HEK293 (cell line): ENCODE measurements around the gene ARSD.
"Not testable (repeated sequence)": the region's sequence is repeated elsewhere in the genome, so short reads cannot be mapped to it uniquely, and the experiment has no call there.

Experiments
- CTCF ChIA-PET: fragments of 350-600 bp; formaldehyde crosslinking; extraction: SDS; loops from one replicate; lab custom pipeline; 2021; ENCODE audit warnings: antibody characterized with exemption; lab: Yijun Ruan, JAX
- POLR2A ChIA-PET: fragments of 300-600 bp; formaldehyde crosslinking; extraction: SDS; loops from one replicate; lab custom pipeline; 2020; ENCODE audit warnings: antibody characterized with exemption, inconsistent platforms; lab: Yijun Ruan, JAX
- H3K27ac ChIP-seq: fragments of 200-500 bp; sonication (Bioruptor generic); 2 replicates; pipeline ENCODE4 v1.5.1; 2014; ENCODE audit warnings: low read depth, low read length, control low read depth, inconsistent platforms; ENCODE audit errors: extremely low read depth
- H3K36me3 ChIP-seq, 2 experiments: fragments of 200-500 bp in 1 of 2; sonication (Bioruptor generic) in 1 of 2; 1 replicate in 1 of 2; 2 replicates in 1 of 2; pipeline ENCODE4 v1.5.1; 2014 to 2017; ENCODE audit warnings: inconsistent platforms in 2 of 2, low read length in 2 of 2; ENCODE audit not compliant: control insufficient read depth in 2 of 2, insufficient read depth in 1 of 2
- H3K4me1 ChIP-seq: fragments of 200-500 bp; sonication (Bioruptor generic); 2 replicates; pipeline ENCODE4 v1.5.1; 2014; ENCODE audit warnings: mild to moderate bottlenecking, low read length, inconsistent platforms; ENCODE audit not compliant: control insufficient read depth, insufficient read depth
- H3K4me3 ChIP-seq: 2 replicates; pipeline ENCODE4 v1.5.1; 2011; ENCODE audit warnings: low read depth, mild to moderate bottlenecking, control low read depth, low read length, moderate library complexity
- H3K9me3 ChIP-seq: fragments of 200-500 bp; sonication (Bioruptor generic); 2 replicates; pipeline ENCODE4 v1.5.1; 2014; ENCODE audit warnings: low read depth, low read length, inconsistent platforms; ENCODE audit not compliant: control insufficient read depth, insufficient read depth
- EGR2 ChIP-seq: fragments of 450-650 bp; formaldehyde crosslinking; IDR thresholded peaks from 2 replicates; pipeline ENCODE4 v1.5.1; 2016; ENCODE audit warnings: low read depth, missing biosample characterization, missing genetic modification characterization
- FEZF1 ChIP-seq: fragments of 450-650 bp; formaldehyde crosslinking; IDR thresholded peaks from 2 replicates; pipeline ENCODE4 v1.5.1; 2016; ENCODE audit warnings: missing biosample characterization, missing genetic modification characterization
- GLIS1 ChIP-seq: fragments of 450-650 bp; formaldehyde crosslinking; IDR thresholded peaks from 2 replicates; pipeline ENCODE4 v1.5.1; 2016; ENCODE audit warnings: missing biosample characterization, missing genetic modification characterization
- HOXC10 ChIP-seq: sonication (generic); formaldehyde crosslinking; IDR thresholded peaks from 2 replicates; pipeline ENCODE4 v1.8.1; 2023; ENCODE audit warnings: mild to moderate bottlenecking, missing genetic modification reagents
- HOXD13 ChIP-seq: sonication (generic); formaldehyde crosslinking; IDR thresholded peaks from 2 replicates; pipeline ENCODE4 v1.8.0; 2022; ENCODE audit warnings: missing genetic modification reagents, borderline replicate concordance
- OSR2 ChIP-seq: fragments of 450-650 bp; formaldehyde crosslinking; IDR thresholded peaks from 2 replicates; pipeline ENCODE4 v1.5.1; 2016; ENCODE audit warnings: missing biosample characterization, missing genetic modification characterization
- PRDM1 ChIP-seq: fragments of 450-650 bp; formaldehyde crosslinking; IDR thresholded peaks from 2 replicates; pipeline ENCODE4; 2016; ENCODE audit warnings: missing biosample characterization, missing genetic modification characterization
- SALL2 ChIP-seq: fragments of 450-650 bp; formaldehyde crosslinking; IDR thresholded peaks from 2 replicates; pipeline ENCODE4 v1.5.0; 2017; ENCODE audit warnings: missing biosample characterization, mild to moderate bottlenecking, missing genetic modification characterization, borderline replicate concordance
- SP2 ChIP-seq: fragments of 450-650 bp; formaldehyde crosslinking; IDR thresholded peaks from 2 replicates; pipeline ENCODE4 v1.5.1; 2016; ENCODE audit warnings: missing biosample characterization, missing genetic modification characterization
- TCF7L2 ChIP-seq: IDR thresholded peaks from 2 replicates; pipeline ENCODE4 v1.6.1; 2011; ENCODE audit warnings: low read depth, mild to moderate bottlenecking, inconsistent platforms, low read length, moderate library complexity, borderline replicate concordance
- TRIM28 ChIP-seq: IDR thresholded peaks from 2 replicates; pipeline ENCODE4 v1.6.1; 2011; ENCODE audit warnings: low read length, control low read depth, borderline replicate concordance
- ZBTB1 ChIP-seq: fragments of 450-650 bp; formaldehyde crosslinking; IDR thresholded peaks from 2 replicates; pipeline ENCODE4 v1.5.1; 2016; ENCODE audit warnings: missing biosample characterization, missing genetic modification characterization
- ZBTB10 ChIP-seq: fragments of 450-650 bp; formaldehyde crosslinking; IDR thresholded peaks from 2 replicates; pipeline ENCODE4 v1.5.1; 2016; ENCODE audit warnings: missing biosample characterization, missing genetic modification characterization
- ZBTB17 ChIP-seq: fragments of 450-650 bp; formaldehyde crosslinking; IDR thresholded peaks from 2 replicates; pipeline ENCODE4 v1.5.1; 2016; ENCODE audit warnings: missing biosample characterization, missing genetic modification characterization
- ZNF184 ChIP-seq: fragments of 450-650 bp; IDR thresholded peaks from 2 replicates; pipeline ENCODE4 v1.5.1; 2018; ENCODE audit warnings: missing biosample characterization, mild to moderate bottlenecking, missing genetic modification characterization
- ZNF37A ChIP-seq: fragments of 450-650 bp; IDR thresholded peaks from 2 replicates; pipeline ENCODE4 v1.5.1; 2018; ENCODE audit warnings: missing biosample characterization, missing genetic modification characterization
- ZNF423 ChIP-seq: fragments of 450-650 bp; formaldehyde crosslinking; IDR thresholded peaks from 2 replicates; pipeline ENCODE4 v1.5.1; 2016; ENCODE audit warnings: missing biosample characterization, missing genetic modification characterization
- ZNF510 ChIP-seq: fragments of 450-650 bp; formaldehyde crosslinking; IDR thresholded peaks from 2 replicates; pipeline ENCODE4 v1.5.1; 2018; ENCODE audit warnings: mild to moderate bottlenecking, missing genetic modification characterization, missing biosample characterization; ENCODE audit not compliant: insufficient replicate concordance
- ZNF529 ChIP-seq: fragments of 450-650 bp; formaldehyde crosslinking; IDR thresholded peaks from 2 replicates; pipeline ENCODE4 v1.5.1; 2017; ENCODE audit warnings: missing genetic modification characterization, missing biosample characterization; ENCODE audit not compliant: insufficient replicate concordance
- ZNF626 ChIP-seq: fragments of 450-650 bp; sonication (Bioruptor Pico); formaldehyde crosslinking; IDR thresholded peaks from 2 replicates; pipeline ENCODE4 v1.5.1; 2018; ENCODE audit warnings: missing biosample characterization, missing genetic modification characterization, inconsistent platforms
- ZNF707 ChIP-seq: fragments of 450-650 bp; formaldehyde crosslinking; IDR thresholded peaks from 2 replicates; pipeline ENCODE4 v1.5.1; 2016; ENCODE audit warnings: missing biosample characterization, missing genetic modification characterization
- ZNF843 ChIP-seq: fragments of 450-650 bp; formaldehyde crosslinking; IDR thresholded peaks from 2 replicates; pipeline ENCODE4 v1.5.1; 2016; ENCODE audit warnings: missing biosample characterization, missing genetic modification characterization
- TF ChIP-seq, protein P1 (sequence below): fragments of 450-650 bp; formaldehyde crosslinking; IDR thresholded peaks from 2 replicates; pipeline ENCODE4 v1.5.1; 2016; ENCODE audit warnings: missing biosample characterization, missing genetic modification characterization

The ARSD gene

GRCh38 chrX:2898846-2899512, 30.2 kb downstream of the ARSD start (continued):
- no peak for TF ChIP-seq HOXC10 (CRISPR knock-in tag)
- TF ChIP-seq, all 188 proteins: peak for 0

DNA sequence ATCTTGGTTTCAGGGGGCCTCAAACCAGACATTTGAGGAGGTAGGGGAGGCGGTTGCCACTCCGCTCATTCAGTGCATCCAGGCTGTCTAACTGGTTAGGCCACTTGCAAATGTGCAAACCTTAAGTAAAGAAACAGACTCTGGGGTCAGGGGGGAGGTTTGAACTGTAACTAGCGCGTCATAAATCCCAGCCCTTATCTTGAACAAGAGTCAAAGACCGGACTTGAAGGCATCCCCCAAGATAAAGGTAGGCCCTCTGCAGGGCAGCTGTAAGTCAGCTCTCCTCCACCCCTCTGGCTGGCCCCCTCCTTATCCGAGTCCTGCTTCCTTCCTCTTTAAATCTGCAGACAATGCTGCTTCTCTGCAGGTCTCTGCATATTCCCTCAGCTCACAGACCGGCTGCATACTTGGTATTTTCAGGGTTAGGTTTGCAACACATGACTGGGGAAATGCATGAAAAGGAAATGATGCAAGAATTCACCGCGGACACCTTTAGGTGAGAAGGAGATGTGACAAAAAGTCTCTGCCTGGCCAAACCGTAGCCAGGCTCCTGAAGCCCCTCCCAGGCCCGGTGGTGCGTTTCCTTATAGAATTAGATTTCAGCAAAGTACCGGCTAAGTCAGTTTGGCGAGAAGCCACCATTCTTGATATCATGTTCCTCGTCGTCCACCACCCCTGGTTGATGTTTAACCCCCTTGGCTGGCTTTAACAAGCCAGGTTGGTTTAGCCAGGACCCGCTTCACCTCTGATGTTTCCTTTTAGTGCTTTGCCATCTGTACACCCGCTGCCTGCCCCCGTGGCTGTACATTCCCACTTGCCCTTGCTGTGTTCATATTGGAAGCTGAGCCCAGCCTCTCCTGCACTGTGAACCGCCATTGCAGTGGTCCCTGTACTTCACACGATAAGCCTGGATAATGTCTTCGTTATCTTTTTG, 31.2 kb downstream of the ARSD start:
- H3K36me3 ChIP-seq, H3K27ac ChIP-seq, CTCF ChIA-PET, H3K9me3 ChIP-seq, POLR2A ChIA-PET, H3K4me1 ChIP-seq, H3K4me3 ChIP-seq: not testable (repeated sequence)

GRCh38 chrX:2897311-2897689, 31.8 kb downstream of the ARSD start:
- no peak for TF ChIP-seq ZNF510
- TF ChIP-seq FEZF1 (tag by site-specific recombination), result no peak
- ChIA-PET POLR2A (no interaction called here), CTCF (no interaction called here)
- Histone ChIP-seq H3K4me1 (no peaks in the 10 kb centered on the region), H3K36me3 (no peaks in the 10 kb centered on the region), H3K9me3 (no peaks in the 10 kb centered on the region), H3K4me3 (no peak overlapping the region), H3K27ac (no peak overlapping the region)

GRCh38 chrX:2894885-2895292, 34.2 kb downstream of the ARSD start:
- Histone ChIP-seq H3K36me3 (no peaks in the 10 kb centered on the region), H3K9me3 (no peaks in the 10 kb centered on the region), H3K4me1 (no peaks in the 10 kb centered on the region), H3K4me3 (no peak overlapping the region), H3K27ac (no peak overlapping the region)
- POLR2A ChIA-PET, result no interaction called here
- TF ChIP-seq HOXD13 (CRISPR knock-in tag) (peak; percentile 89), ZNF529 (tag by site-specific recombination) (no peak), ZNF423 (tag by site-specific recombination) (0 out of 2 replicates have a peak, but pooled peaks have one; percentile 21), SP2 (tag by site-specific recombination) (no peak), ZNF843 (tag by site-specific recombination) (0 out of 2 replicates have a peak, but pooled peaks have one; percentile 14), TCF7L2 (peak; percentile 93), TRIM28 (peak; percentile 95), ZBTB17 (tag by site-specific recombination) (peak; percentile 49; the same call in 1 of the 2 replicates)
- CTCF ChIA-PET, result no interaction called here

- H3K4me1 ChIP-seq, result no peaks in the 10 kb centered on the region
- ChIA-PET POLR2A (no interaction called here), CTCF (interaction anchor here (0.7 kb wide), 1 partner anchor 24 kb away, joined by 3 read pairs; no protein-coding TSS in a partner anchor)
- H3K9me3 ChIP-seq, result no peaks in the 10 kb centered on the region
- H3K27ac ChIP-seq, result no peak overlapping the region
- H3K4me3 ChIP-seq, result no peak overlapping the region
- no peaks in the 10 kb centered on the region for H3K36me3 ChIP-seq
- TF ChIP-seq PRDM1 (tag by site-specific recombination) (no peak), GLIS1 (tag by site-specific recombination) (no peak), ZBTB10 (tag by site-specific recombination) (no peak), ZNF184 (tag by site-specific recombination) (no peak), OSR2 (tag by site-specific recombination) (no peak), SALL2 (tag by site-specific recombination) (no peak), ZNF37A (no peak), ZNF626 (tag by site-specific recombination) (no peak), ZBTB1 (tag by site-specific recombination) (no peak), ZNF707 (tag by site-specific recombination) (no peak), EGR2 (no peak)
- TF ChIP-seq, protein P1, sequence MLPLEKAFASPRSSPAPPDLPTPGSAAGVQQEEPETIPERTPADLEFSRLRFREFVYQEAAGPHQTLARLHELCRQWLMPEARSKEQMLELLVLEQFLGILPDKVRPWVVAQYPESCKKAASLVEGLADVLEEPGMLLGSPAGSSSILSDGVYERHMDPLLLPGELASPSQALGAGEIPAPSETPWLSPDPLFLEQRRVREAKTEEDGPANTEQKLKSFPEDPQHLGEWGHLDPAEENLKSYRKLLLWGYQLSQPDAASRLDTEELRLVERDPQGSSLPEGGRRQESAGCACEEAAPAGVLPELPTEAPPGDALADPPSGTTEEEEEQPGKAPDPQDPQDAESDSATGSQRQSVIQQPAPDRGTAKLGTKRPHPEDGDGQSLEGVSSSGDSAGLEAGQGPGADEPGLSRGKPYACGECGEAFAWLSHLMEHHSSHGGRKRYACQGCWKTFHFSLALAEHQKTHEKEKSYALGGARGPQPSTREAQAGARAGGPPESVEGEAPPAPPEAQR (tag by site-specific recombination), result no peak
Observed at GRCh38 chrX:2892816-2893215, 36.3 kb downstream of the ARSD start.
